ENCODE data around the gene SLC39A11. TPM values are rescaled to one million over a fixed set of nuclear protein-coding genes. Genes with fewer than 3 reads are reported as not detected.
"Not testable (repeated sequence)": the region's sequence is repeated elsewhere in the genome, so short reads cannot be mapped to it uniquely, and the experiment has no call there.

SLC39A11 gene
- polyA plus RNA-seq, 1 donor from 2014 or later, result 8.0 TPM

DNA sequence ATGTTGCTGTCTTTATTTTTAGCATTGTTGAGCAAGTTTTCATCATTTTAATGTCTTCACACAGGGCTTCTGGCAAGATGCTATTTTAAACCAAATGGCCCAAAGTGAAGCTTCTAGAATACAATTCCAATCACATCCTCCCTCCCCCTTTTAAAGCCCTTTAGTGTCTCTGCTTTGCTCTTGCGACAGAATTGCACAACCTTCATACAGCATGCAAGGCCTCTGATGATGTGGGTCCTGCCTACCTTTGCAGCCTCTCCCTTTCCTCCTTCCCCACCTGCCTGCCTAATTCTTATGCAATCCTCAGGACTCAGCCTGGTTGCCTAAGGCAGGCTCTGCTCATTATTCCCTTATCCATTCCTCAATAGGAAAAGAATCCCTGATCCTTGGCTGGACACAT is 381.7 kb downstream of the SLC39A11 start:
- H3K4me2 ChIP-seq (ENCODE audit: low read length), result no peak overlapping the region
- TF ChIP-seq MXI1 (conservative IDR thresholded peaks at IDR 0.05; ENCODE audit: poor library complexity, severe bottlenecking) (no peak), SMC3 (conservative IDR thresholded peaks at IDR 0.05; ENCODE audit: poor library complexity) (no peak), TAF1 (IDR thresholded peaks at IDR 0.05; ENCODE audit: low read depth) (no peak), EZH2 (IDR thresholded peaks at IDR 0.05; ENCODE audit: borderline replicate concordance, insufficient read depth, low read length, poor library complexity, severe bottlenecking) (no peak), POLR2AphosphoS5 (IDR thresholded peaks at IDR 0.05) (no peak), EP300 (conservative IDR thresholded peaks at IDR 0.05; ENCODE audit: poor library complexity, severe bottlenecking) (no peak), RAD21 (conservative IDR thresholded peaks at IDR 0.05) (no peak)
- TF ChIP-seq, protein P1, sequence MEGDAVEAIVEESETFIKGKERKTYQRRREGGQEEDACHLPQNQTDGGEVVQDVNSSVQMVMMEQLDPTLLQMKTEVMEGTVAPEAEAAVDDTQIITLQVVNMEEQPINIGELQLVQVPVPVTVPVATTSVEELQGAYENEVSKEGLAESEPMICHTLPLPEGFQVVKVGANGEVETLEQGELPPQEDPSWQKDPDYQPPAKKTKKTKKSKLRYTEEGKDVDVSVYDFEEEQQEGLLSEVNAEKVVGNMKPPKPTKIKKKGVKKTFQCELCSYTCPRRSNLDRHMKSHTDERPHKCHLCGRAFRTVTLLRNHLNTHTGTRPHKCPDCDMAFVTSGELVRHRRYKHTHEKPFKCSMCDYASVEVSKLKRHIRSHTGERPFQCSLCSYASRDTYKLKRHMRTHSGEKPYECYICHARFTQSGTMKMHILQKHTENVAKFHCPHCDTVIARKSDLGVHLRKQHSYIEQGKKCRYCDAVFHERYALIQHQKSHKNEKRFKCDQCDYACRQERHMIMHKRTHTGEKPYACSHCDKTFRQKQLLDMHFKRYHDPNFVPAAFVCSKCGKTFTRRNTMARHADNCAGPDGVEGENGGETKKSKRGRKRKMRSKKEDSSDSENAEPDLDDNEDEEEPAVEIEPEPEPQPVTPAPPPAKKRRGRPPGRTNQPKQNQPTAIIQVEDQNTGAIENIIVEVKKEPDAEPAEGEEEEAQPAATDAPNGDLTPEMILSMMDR (IDR thresholded peaks at IDR 0.05; ENCODE audit: poor library complexity, severe bottlenecking), result no peak
- TF ChIP-seq, protein P2, sequence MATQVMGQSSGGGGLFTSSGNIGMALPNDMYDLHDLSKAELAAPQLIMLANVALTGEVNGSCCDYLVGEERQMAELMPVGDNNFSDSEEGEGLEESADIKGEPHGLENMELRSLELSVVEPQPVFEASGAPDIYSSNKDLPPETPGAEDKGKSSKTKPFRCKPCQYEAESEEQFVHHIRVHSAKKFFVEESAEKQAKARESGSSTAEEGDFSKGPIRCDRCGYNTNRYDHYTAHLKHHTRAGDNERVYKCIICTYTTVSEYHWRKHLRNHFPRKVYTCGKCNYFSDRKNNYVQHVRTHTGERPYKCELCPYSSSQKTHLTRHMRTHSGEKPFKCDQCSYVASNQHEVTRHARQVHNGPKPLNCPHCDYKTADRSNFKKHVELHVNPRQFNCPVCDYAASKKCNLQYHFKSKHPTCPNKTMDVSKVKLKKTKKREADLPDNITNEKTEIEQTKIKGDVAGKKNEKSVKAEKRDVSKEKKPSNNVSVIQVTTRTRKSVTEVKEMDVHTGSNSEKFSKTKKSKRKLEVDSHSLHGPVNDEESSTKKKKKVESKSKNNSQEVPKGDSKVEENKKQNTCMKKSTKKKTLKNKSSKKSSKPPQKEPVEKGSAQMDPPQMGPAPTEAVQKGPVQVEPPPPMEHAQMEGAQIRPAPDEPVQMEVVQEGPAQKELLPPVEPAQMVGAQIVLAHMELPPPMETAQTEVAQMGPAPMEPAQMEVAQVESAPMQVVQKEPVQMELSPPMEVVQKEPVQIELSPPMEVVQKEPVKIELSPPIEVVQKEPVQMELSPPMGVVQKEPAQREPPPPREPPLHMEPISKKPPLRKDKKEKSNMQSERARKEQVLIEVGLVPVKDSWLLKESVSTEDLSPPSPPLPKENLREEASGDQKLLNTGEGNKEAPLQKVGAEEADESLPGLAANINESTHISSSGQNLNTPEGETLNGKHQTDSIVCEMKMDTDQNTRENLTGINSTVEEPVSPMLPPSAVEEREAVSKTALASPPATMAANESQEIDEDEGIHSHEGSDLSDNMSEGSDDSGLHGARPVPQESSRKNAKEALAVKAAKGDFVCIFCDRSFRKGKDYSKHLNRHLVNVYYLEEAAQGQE (IDR thresholded peaks at IDR 0.05; ENCODE audit: borderline replicate concordance), result no peak

DNA sequence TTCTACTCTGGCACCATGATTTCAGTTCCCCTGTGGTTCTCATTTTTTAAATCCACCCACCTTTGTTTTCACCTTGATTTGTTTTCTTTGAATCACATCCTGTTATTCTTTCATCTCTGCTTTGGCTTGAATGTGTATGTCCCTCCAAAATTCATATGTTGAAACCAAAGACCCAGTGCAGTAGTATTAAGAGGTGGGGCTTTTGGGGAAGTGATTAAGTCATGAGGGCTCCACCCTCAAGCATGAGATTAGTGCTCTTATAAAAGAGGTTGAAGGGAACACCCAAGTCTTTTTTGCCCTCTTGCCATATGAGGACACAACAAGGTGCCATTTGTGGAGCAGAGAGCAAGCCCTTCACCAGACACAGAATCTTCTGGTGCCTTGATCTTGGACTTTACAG is 382.3 kb downstream of the SLC39A11 start:
- no peaks in the 10 kb centered on the region for H3K27me3 ChIP-seq (ENCODE audit: insufficient read depth, low read depth, low read length)
- no peak overlapping the region for H3K4me3 ChIP-seq (ENCODE audit: low read length)
- H3K36me3 ChIP-seq (ENCODE audit: insufficient read depth, low read length), result no peaks in the 10 kb centered on the region
- no peaks in the 10 kb centered on the region for H3K9me3 ChIP-seq (ENCODE audit: low read length)
- H4K20me1 ChIP-seq (ENCODE audit: insufficient read depth), result no peaks in the 10 kb centered on the region
- no peaks in the 10 kb centered on the region for H3K79me2 ChIP-seq (replicated peaks; ENCODE audit: insufficient read depth, low read length)
- no peaks in the 10 kb centered on the region for H3F3A ChIP-seq (ENCODE audit: insufficient read depth, low read length, poor library complexity, severe bottlenecking)
- H3K9ac ChIP-seq (ENCODE audit: low read length), result no peak overlapping the region
- H2AFZ ChIP-seq (ENCODE audit: low read depth, low read length), result no peak overlapping the region
- no peak overlapping the region for H3K4me2 ChIP-seq (ENCODE audit: low read length)
- TF ChIP-seq, protein P2 (IDR thresholded peaks at IDR 0.05; ENCODE audit: borderline replicate concordance), result no peak
- TF ChIP-seq SMC3 (conservative IDR thresholded peaks at IDR 0.05; ENCODE audit: poor library complexity) (no peak), POLR2AphosphoS5 (IDR thresholded peaks at IDR 0.05) (no peak), EP300 (conservative IDR thresholded peaks at IDR 0.05; ENCODE audit: poor library complexity, severe bottlenecking) (no peak), MXI1 (conservative IDR thresholded peaks at IDR 0.05; ENCODE audit: poor library complexity, severe bottlenecking) (no peak), TAF1 (IDR thresholded peaks at IDR 0.05; ENCODE audit: low read depth) (no peak), EZH2 (IDR thresholded peaks at IDR 0.05; ENCODE audit: borderline replicate concordance, insufficient read depth, low read length, poor library complexity, severe bottlenecking) (no peak), RAD21 (conservative IDR thresholded peaks at IDR 0.05) (no peak)
- TF ChIP-seq, protein P1 (IDR thresholded peaks at IDR 0.05; ENCODE audit: poor library complexity, severe bottlenecking), result no peak
- no peaks in the 10 kb centered on the region for H3K9me2 ChIP-seq (ENCODE audit: insufficient read depth, low read length)
- no peak overlapping the region for H3K27ac ChIP-seq (ENCODE audit: low read length)

More for the DNA sequence above, 381.7 kb downstream of the SLC39A11 start:
- no peaks in the 10 kb centered on the region for H3K27me3 ChIP-seq (ENCODE audit: insufficient read depth, low read depth, low read length)
- H3K9me3 ChIP-seq (ENCODE audit: low read length), result no peaks in the 10 kb centered on the region
- no peak overlapping the region for H2AFZ ChIP-seq (ENCODE audit: low read depth, low read length)
- no peaks in the 10 kb centered on the region for H3K79me2 ChIP-seq (replicated peaks; ENCODE audit: insufficient read depth, low read length)
- H3K9ac ChIP-seq (ENCODE audit: low read length), result no peak overlapping the region
- H3K4me3 ChIP-seq (ENCODE audit: low read length), result no peak overlapping the region
- H3K9me2 ChIP-seq (ENCODE audit: insufficient read depth, low read length), result no peaks in the 10 kb centered on the region
- H3K36me3 ChIP-seq (ENCODE audit: insufficient read depth, low read length), result no peaks in the 10 kb centered on the region
- no peaks in the 10 kb centered on the region for H4K20me1 ChIP-seq (ENCODE audit: insufficient read depth)
- no peak overlapping the region for H3K27ac ChIP-seq (ENCODE audit: low read length)
- H3F3A ChIP-seq (ENCODE audit: insufficient read depth, low read length, poor library complexity, severe bottlenecking), result no peaks in the 10 kb centered on the region

DNA sequence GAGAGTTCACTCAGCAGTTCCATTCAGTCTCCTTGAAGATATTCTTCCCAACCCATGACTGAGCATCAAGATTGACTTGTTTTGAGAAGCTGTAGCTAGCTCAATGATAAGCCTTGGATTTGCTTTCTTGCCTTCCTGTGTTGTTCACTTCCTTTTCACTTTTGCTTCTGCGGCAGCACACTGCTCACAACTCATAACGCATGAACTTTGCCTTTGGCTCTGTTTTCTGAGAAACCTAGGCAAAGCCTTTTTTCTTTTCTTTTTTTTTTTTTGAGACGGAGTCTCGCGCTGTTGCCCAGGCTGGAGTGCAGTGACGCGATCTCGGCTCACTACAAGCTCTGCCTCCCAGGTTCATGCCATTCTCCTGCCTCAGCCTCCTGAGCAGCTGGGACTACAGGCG is 383.8 kb downstream of the SLC39A11 start:
- not testable (repeated sequence) for H3K27ac ChIP-seq (ENCODE audit: low read length); H3K4me2 ChIP-seq (ENCODE audit: low read length)

More for the DNA sequence above, 383.8 kb downstream of the SLC39A11 start:
- not testable (repeated sequence) for H3F3A ChIP-seq (ENCODE audit: insufficient read depth, low read length, poor library complexity, severe bottlenecking); H4K20me1 ChIP-seq (ENCODE audit: insufficient read depth); H3K79me2 ChIP-seq (replicated peaks; ENCODE audit: insufficient read depth, low read length); H3K36me3 ChIP-seq (ENCODE audit: insufficient read depth, low read length); H2AFZ ChIP-seq (ENCODE audit: low read depth, low read length); H3K27me3 ChIP-seq (ENCODE audit: insufficient read depth, low read depth, low read length); H3K9me3 ChIP-seq (ENCODE audit: low read length); H3K9me2 ChIP-seq (ENCODE audit: insufficient read depth, low read length); H3K4me3 ChIP-seq (ENCODE audit: low read length); H3K9ac ChIP-seq (ENCODE audit: low read length)
